Cardiac fibroblast (primary cell): ENCODE measurements around the gene PTPRCAP.

Experiments used
- DNase-seq, 2 donors: peaks; one replicate each; pipeline versions ENCODE4 v3.0.0 to v3.0.0-alpha.2; 2010; ENCODE audit warnings: low read depth in 2 of 2
- H3K4me3 ChIP-seq, 2 donors: replicated peaks in 1 of 2; 1 replicate in 1 of 2; 2 replicates in 1 of 2; pipeline ENCODE4 v1.5.1; 2011; ENCODE audit warnings: low read depth in 2 of 2, low read length in 2 of 2, mild to moderate bottlenecking in 2 of 2, moderate library complexity in 1 of 2
- CTCF ChIP-seq: IDR thresholded peaks from one replicate; pipeline ENCODE4 v1.5.1; 2011; ENCODE audit warnings: low read depth, mild to moderate bottlenecking, low read length, inconsistent platforms

The PTPRCAP gene

GRCh38 chr11:67439321-67440228 is 2.1 kb upstream of the PTPRCAP start:
- TF ChIP-seq CTCF, result peak; percentile 8
- H3K4me3 ChIP-seq, result no peak overlapping the region
- DNase-seq, result peak; percentile 25 to 26

- no peak for DNase-seq
- no peak overlapping the region for H3K4me3 ChIP-seq
- TF ChIP-seq CTCF, result no peak
Measured at GRCh38 chr11:67438158-67438902, 848 bp upstream of the PTPRCAP start.

- H3K4me3 ChIP-seq, result no peak overlapping the region
- no peak for DNase-seq
- TF ChIP-seq CTCF, result no peak
Measured at GRCh38 chr11:67437809-67438157, 301 bp upstream of the PTPRCAP start.

GRCh38 chr11:67436459-67437081 is 912 bp downstream of the PTPRCAP start:
- TF ChIP-seq CTCF, result no peak
- peak; percentile 14 to 21 for DNase-seq
- H3K4me3 ChIP-seq, result no peak overlapping the region

- no peak overlapping the region for H3K4me3 ChIP-seq
- no peak for TF ChIP-seq CTCF
Measured at GRCh38 chr11:67435727-67436458, 1.6 kb downstream of the PTPRCAP start.

GRCh38 chr11:67435031-67435726 is 2.3 kb downstream of the PTPRCAP start:
- no peak overlapping the region for H3K4me3 ChIP-seq
- TF ChIP-seq CTCF, result no peak
- no peak for DNase-seq

More at GRCh38 chr11:67435727-67436458, 1.6 kb downstream of the PTPRCAP start:
- DNase-seq, result no peak
